Vagina (tissue), 2 donors: ENCODE measurements around the gene MMP1.
"Not testable (repeated sequence)": the region's sequence is repeated elsewhere in the genome, so short reads cannot be mapped to it uniquely, and the experiment has no call there.

ENCODE experiments used
- POLR2A ChIP-seq, 2 donors: fragments of 450-650 bp; IDR thresholded peaks; one replicate each; pipeline ENCODE4 v1.6.1; 2017; ENCODE audit warnings: antibody characterized with exemption in 2 of 2, mild to moderate bottlenecking in 2 of 2, moderate library complexity in 2 of 2
- POLR2AphosphoS5 ChIP-seq, 2 donors: sonication (generic); formaldehyde crosslinking; IDR thresholded peaks; one replicate each; pipeline ENCODE4 v1.9.0; 2017; ENCODE audit warnings: antibody characterized with exemption in 2 of 2, mild to moderate bottlenecking in 2 of 2, low read depth in 1 of 2; ENCODE audit not compliant: insufficient read depth in 1 of 2

DNA sequence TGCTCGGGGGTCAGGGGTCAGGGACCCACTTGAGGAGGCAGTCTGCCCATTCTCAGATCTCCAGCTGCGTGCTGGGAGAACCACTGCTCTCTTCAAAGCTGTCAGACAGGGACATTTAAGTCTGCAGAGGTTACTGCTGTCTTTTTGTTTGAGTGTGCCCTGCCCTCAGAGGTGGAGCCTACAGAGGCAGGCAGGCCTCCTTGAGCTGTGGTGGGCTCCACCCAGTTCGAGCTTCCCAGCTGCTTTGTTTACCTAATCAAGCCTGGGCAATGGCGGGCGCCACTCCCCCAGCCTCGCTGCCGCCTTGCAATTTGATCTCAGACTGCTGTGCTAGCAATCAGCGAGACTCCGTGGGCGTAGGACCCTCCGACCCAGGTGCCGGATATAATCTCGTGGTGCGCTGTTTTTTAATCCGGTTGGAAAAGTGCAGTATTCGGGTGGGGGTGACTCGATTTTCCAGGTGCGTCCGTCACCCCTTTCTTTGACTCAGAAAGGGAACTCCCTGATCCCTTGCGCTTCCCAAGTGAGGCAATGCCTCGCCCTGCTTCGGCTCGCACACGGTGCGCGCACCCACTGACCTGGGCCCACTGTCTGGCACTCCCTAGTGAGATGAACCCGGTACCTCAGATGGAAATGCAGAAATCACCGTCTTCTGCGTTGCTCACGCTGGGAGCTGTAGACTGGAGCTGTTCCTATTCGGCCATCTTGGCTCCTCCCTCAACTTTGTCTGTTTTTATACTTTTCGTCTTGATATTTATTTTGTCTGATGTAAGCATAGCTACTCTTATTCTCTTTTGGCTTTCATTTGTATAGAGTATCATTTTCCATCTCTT, 51.0 kb downstream of the MMP1 start:
- TF ChIP-seq POLR2A (IDR thresholded peaks at IDR 0.05); POLR2AphosphoS5 (IDR thresholded peaks at IDR 0.05; ENCODE audit: insufficient read depth in 1 of 2, low read depth in 1 of 2): not testable (repeated sequence)
